ENCODE results near the gene CTTNBP2NL.

CTTNBP2NL gene

GRCh38 chr1:112454316-112454715, 58.3 kb downstream of the CTTNBP2NL start:
- Histone ChIP-seq H3K56ac (ENCODE audit: low read length) (no peak overlapping the region), H2BK5ac (ENCODE audit: low read length) (no peak overlapping the region), H3K79me2 (ENCODE audit: control insufficient read depth, insufficient read depth, low read length) (no peaks in the 10 kb centered on the region), H2BK120ac (ENCODE audit: low read depth, low read length) (no peak overlapping the region), H3K27ac (ENCODE audit: low read depth, low read length) (no peak overlapping the region), H3K79me1 (ENCODE audit: low read length) (no peaks in the 10 kb centered on the region), H3K4me1 (ENCODE audit: control insufficient read depth, low read depth, low read length) (no peaks in the 10 kb centered on the region), H3K23ac (ENCODE audit: low read length) (no peak overlapping the region), H4K8ac (ENCODE audit: low read depth, low read length) (no peak overlapping the region), H3K9ac (ENCODE audit: low read length) (no peak overlapping the region), H4K5ac (ENCODE audit: low read length) (no peak overlapping the region), H3K4me2 (ENCODE audit: low read length) (no peak overlapping the region), H3K4me3 (ENCODE audit: low read length) (no peak overlapping the region), H3K18ac (ENCODE audit: low read length) (no peak overlapping the region), H3K27me3 (ENCODE audit: insufficient read depth, low read length, poor library complexity) (no peaks in the 10 kb centered on the region), H2BK15ac (replicated peaks; ENCODE audit: low read depth) (no peak overlapping the region), H2AK5ac (ENCODE audit: low read length) (no peak overlapping the region), H3K36me3 (ENCODE audit: control insufficient read depth, insufficient read depth, low read length) (peaks cover 4% of the 10 kb centered on the region), H3K4ac (ENCODE audit: low read depth, low read length) (no peak overlapping the region)
- WGBS (ENCODE audit: extremely low coverage, insufficient coverage, low lambda C conversion rate): no CpG with 5 or more reads among the region's 3 CpGs
- DNase-seq: peak; percentile 81

GRCh38 chr1:112457241-112457640, 61.2 kb downstream of the CTTNBP2NL start:
- H3K27me3 ChIP-seq (ENCODE audit: insufficient read depth, low read length, poor library complexity): no peaks in the 10 kb centered on the region
- no peak overlapping the region for H2BK5ac ChIP-seq (ENCODE audit: low read length)
- H3K4me1 ChIP-seq (ENCODE audit: control insufficient read depth, low read depth, low read length): peaks cover 6% of the 10 kb centered on the region
- no peak overlapping the region for H2BK15ac ChIP-seq (replicated peaks; ENCODE audit: low read depth)
- no peak for DNase-seq
- peaks cover 4% of the 10 kb centered on the region for H3K36me3 ChIP-seq (ENCODE audit: control insufficient read depth, insufficient read depth, low read length)
- H2BK120ac ChIP-seq (ENCODE audit: low read depth, low read length): no peak overlapping the region
- no peak overlapping the region for H3K9ac ChIP-seq (ENCODE audit: low read length)
- WGBS (ENCODE audit: extremely low coverage, insufficient coverage, low lambda C conversion rate): no CpG with 5 or more reads among the region's 2 CpGs
- no peak overlapping the region for H4K8ac ChIP-seq (ENCODE audit: low read depth, low read length)
- no peak overlapping the region for H3K4me2 ChIP-seq (ENCODE audit: low read length)
- no peak overlapping the region for H3K27ac ChIP-seq (ENCODE audit: low read depth, low read length)
- H3K79me2 ChIP-seq (ENCODE audit: control insufficient read depth, insufficient read depth, low read length): no peaks in the 10 kb centered on the region
- no peak overlapping the region for H4K5ac ChIP-seq (ENCODE audit: low read length)
- no peak overlapping the region for H2AK5ac ChIP-seq (ENCODE audit: low read length)
- H3K23ac ChIP-seq (ENCODE audit: low read length): no peak overlapping the region
- H3K4me3 ChIP-seq (ENCODE audit: low read length): no peak overlapping the region
- no peak overlapping the region for H3K56ac ChIP-seq (ENCODE audit: low read length)
- no peak overlapping the region for H3K4ac ChIP-seq (ENCODE audit: low read depth, low read length)
- no peaks in the 10 kb centered on the region for H3K79me1 ChIP-seq (ENCODE audit: low read length)
- no peak overlapping the region for H3K18ac ChIP-seq (ENCODE audit: low read length)

GRCh38 chr1:112457955-112458354, 61.9 kb downstream of the CTTNBP2NL start:
- no peak overlapping the region for H3K4ac ChIP-seq (ENCODE audit: low read depth, low read length)
- H2BK5ac ChIP-seq (ENCODE audit: low read length): no peak overlapping the region
- H3K23ac ChIP-seq (ENCODE audit: low read length): no peak overlapping the region
- no peak overlapping the region for H2BK15ac ChIP-seq (replicated peaks; ENCODE audit: low read depth)
- no peak overlapping the region for H4K8ac ChIP-seq (ENCODE audit: low read depth, low read length)
- H3K79me2 ChIP-seq (ENCODE audit: control insufficient read depth, insufficient read depth, low read length): no peaks in the 10 kb centered on the region
- H3K18ac ChIP-seq (ENCODE audit: low read length): no peak overlapping the region
- no peak for DNase-seq
- no peak overlapping the region for H3K4me2 ChIP-seq (ENCODE audit: low read length)
- H2AK5ac ChIP-seq (ENCODE audit: low read length): no peak overlapping the region
- no peaks in the 10 kb centered on the region for H3K27me3 ChIP-seq (ENCODE audit: insufficient read depth, low read length, poor library complexity)
- peaks cover 11% of the 10 kb centered on the region for H3K4me1 ChIP-seq (ENCODE audit: control insufficient read depth, low read depth, low read length)
- no peak overlapping the region for H4K5ac ChIP-seq (ENCODE audit: low read length)
- no peak overlapping the region for H3K27ac ChIP-seq (ENCODE audit: low read depth, low read length)
- H3K56ac ChIP-seq (ENCODE audit: low read length): no peak overlapping the region
- peaks cover 4% of the 10 kb centered on the region for H3K36me3 ChIP-seq (ENCODE audit: control insufficient read depth, insufficient read depth, low read length)
- H3K9ac ChIP-seq (ENCODE audit: low read length): no peak overlapping the region
- H3K4me3 ChIP-seq (ENCODE audit: low read length): no peak overlapping the region
- H3K79me1 ChIP-seq (ENCODE audit: low read length): no peaks in the 10 kb centered on the region
- H2BK120ac ChIP-seq (ENCODE audit: low read depth, low read length): no peak overlapping the region

- Histone ChIP-seq H3K27ac (ENCODE audit: low read depth, low read length) (no peak overlapping the region), H3K36me3 (ENCODE audit: control insufficient read depth, insufficient read depth, low read length) (peaks cover 4% of the 10 kb centered on the region), H3K9ac (ENCODE audit: low read length) (no peak overlapping the region), H3K18ac (ENCODE audit: low read length) (no peak overlapping the region), H2AK5ac (ENCODE audit: low read length) (no peak overlapping the region), H3K56ac (ENCODE audit: low read length) (no peak overlapping the region), H3K23ac (ENCODE audit: low read length) (no peak overlapping the region), H4K8ac (ENCODE audit: low read depth, low read length) (no peak overlapping the region), H3K4ac (ENCODE audit: low read depth, low read length) (no peak overlapping the region), H3K27me3 (ENCODE audit: insufficient read depth, low read length, poor library complexity) (no peaks in the 10 kb centered on the region), H3K79me2 (ENCODE audit: control insufficient read depth, insufficient read depth, low read length) (no peaks in the 10 kb centered on the region), H2BK15ac (replicated peaks; ENCODE audit: low read depth) (no peak overlapping the region), H2BK120ac (ENCODE audit: low read depth, low read length) (no peak overlapping the region), H3K4me1 (ENCODE audit: control insufficient read depth, low read depth, low read length) (peaks cover 11% of the 10 kb centered on the region), H3K4me2 (ENCODE audit: low read length) (no peak overlapping the region), H3K4me3 (ENCODE audit: low read length) (no peak overlapping the region), H4K5ac (ENCODE audit: low read length) (no peak overlapping the region), H3K79me1 (ENCODE audit: low read length) (no peaks in the 10 kb centered on the region), H2BK5ac (ENCODE audit: low read length) (no peak overlapping the region)
- WGBS (ENCODE audit: extremely low coverage, insufficient coverage, low lambda C conversion rate): no CpG with 5 or more reads among the region's 4 CpGs
- no peak for DNase-seq
Observed at GRCh38 chr1:112458756-112459155, 62.7 kb downstream of the CTTNBP2NL start.

GRCh38 chr1:112460615-112461014, 64.6 kb downstream of the CTTNBP2NL start:
- H3K79me1 ChIP-seq (ENCODE audit: low read length): no peaks in the 10 kb centered on the region
- H3K36me3 ChIP-seq (ENCODE audit: control insufficient read depth, insufficient read depth, low read length): peaks cover 4% of the 10 kb centered on the region
- no peak overlapping the region for H3K4me2 ChIP-seq (ENCODE audit: low read length)
- no CpG with 5 or more reads among the region's 2 CpGs for WGBS (ENCODE audit: extremely low coverage, insufficient coverage, low lambda C conversion rate)
- no peak overlapping the region for H3K23ac ChIP-seq (ENCODE audit: low read length)
- H3K18ac ChIP-seq (ENCODE audit: low read length): no peak overlapping the region
- no peak overlapping the region for H2BK5ac ChIP-seq (ENCODE audit: low read length)
- peaks cover 11% of the 10 kb centered on the region for H3K4me1 ChIP-seq (ENCODE audit: control insufficient read depth, low read depth, low read length)
- H2BK15ac ChIP-seq (replicated peaks; ENCODE audit: low read depth): no peak overlapping the region
- H3K27me3 ChIP-seq (ENCODE audit: insufficient read depth, low read length, poor library complexity): no peaks in the 10 kb centered on the region
- H3K79me2 ChIP-seq (ENCODE audit: control insufficient read depth, insufficient read depth, low read length): no peaks in the 10 kb centered on the region
- H2BK120ac ChIP-seq (ENCODE audit: low read depth, low read length): no peak overlapping the region
- H3K56ac ChIP-seq (ENCODE audit: low read length): no peak overlapping the region
- H3K27ac ChIP-seq (ENCODE audit: low read depth, low read length): no peak overlapping the region
- H2AK5ac ChIP-seq (ENCODE audit: low read length): no peak overlapping the region
- H4K8ac ChIP-seq (ENCODE audit: low read depth, low read length): no peak overlapping the region
- DNase-seq: no peak
- no peak overlapping the region for H3K9ac ChIP-seq (ENCODE audit: low read length)
- no peak overlapping the region for H3K4ac ChIP-seq (ENCODE audit: low read depth, low read length)
- H3K4me3 ChIP-seq (ENCODE audit: low read length): no peak overlapping the region
- no peak overlapping the region for H4K5ac ChIP-seq (ENCODE audit: low read length)

- H3K79me2 ChIP-seq (ENCODE audit: control insufficient read depth, insufficient read depth, low read length): no peaks in the 10 kb centered on the region
- H3K4me3 ChIP-seq (ENCODE audit: low read length): no peak overlapping the region
- peaks cover 11% of the 10 kb centered on the region for H3K4me1 ChIP-seq (ENCODE audit: control insufficient read depth, low read depth, low read length)
- DNase-seq: peak; percentile 42
- no peak overlapping the region for H3K23ac ChIP-seq (ENCODE audit: low read length)
- no peak overlapping the region for H2BK5ac ChIP-seq (ENCODE audit: low read length)
- H2AK5ac ChIP-seq (ENCODE audit: low read length): no peak overlapping the region
- no CpG with 5 or more reads among the region's 3 CpGs for WGBS (ENCODE audit: extremely low coverage, insufficient coverage, low lambda C conversion rate)
- H3K18ac ChIP-seq (ENCODE audit: low read length): no peak overlapping the region
- no peak overlapping the region for H2BK120ac ChIP-seq (ENCODE audit: low read depth, low read length)
- no peak overlapping the region for H4K5ac ChIP-seq (ENCODE audit: low read length)
- H3K56ac ChIP-seq (ENCODE audit: low read length): peak overlapping the region; percentile 38
- H3K4me2 ChIP-seq (ENCODE audit: low read length): no peak overlapping the region
- no peak overlapping the region for H4K8ac ChIP-seq (ENCODE audit: low read depth, low read length)
- H2BK15ac ChIP-seq (replicated peaks; ENCODE audit: low read depth): no peak overlapping the region
- H3K27ac ChIP-seq (ENCODE audit: low read depth, low read length): no peak overlapping the region
- H3K79me1 ChIP-seq (ENCODE audit: low read length): no peaks in the 10 kb centered on the region
- H3K27me3 ChIP-seq (ENCODE audit: insufficient read depth, low read length, poor library complexity): no peaks in the 10 kb centered on the region
- H3K36me3 ChIP-seq (ENCODE audit: control insufficient read depth, insufficient read depth, low read length): peaks cover 4% of the 10 kb centered on the region
- no peak overlapping the region for H3K4ac ChIP-seq (ENCODE audit: low read depth, low read length)
- H3K9ac ChIP-seq (ENCODE audit: low read length): no peak overlapping the region
Observed at GRCh38 chr1:112461200-112461871, 65.3 kb downstream of the CTTNBP2NL start.

All from mesendoderm (in vitro differentiated cells).